Rectal smooth muscle tissue (tissue), 1 donor: ENCODE measurements around the gene SMIM13.
"Not testable (repeated sequence)": the region's sequence is repeated elsewhere in the genome, so short reads cannot be mapped to it uniquely, and the experiment has no call there.

ENCODE experiments used
- H3K27ac ChIP-seq: one replicate; pipeline ENCODE4 v1.7.0; 2013; ENCODE audit warnings: low read depth, low read length, inconsistent platforms
- H3K27me3 ChIP-seq: one replicate; pipeline ENCODE4 v1.7.0; 2013; ENCODE audit warnings: low read length; ENCODE audit not compliant: control insufficient read depth, insufficient read depth
- H3K36me3 ChIP-seq: one replicate; pipeline ENCODE4 v1.7.0; 2013; ENCODE audit warnings: low read length; ENCODE audit not compliant: control insufficient read depth, insufficient read depth
- H3K4me1 ChIP-seq: one replicate; pipeline ENCODE4 v1.7.0; 2013; ENCODE audit warnings: low read length; ENCODE audit not compliant: control insufficient read depth, insufficient read depth
- H3K4me3 ChIP-seq: one replicate; pipeline ENCODE4 v1.7.0; 2013; ENCODE audit warnings: low read length
- H3K9ac ChIP-seq: one replicate; pipeline ENCODE4 v1.7.0; 2013; ENCODE audit warnings: low read length

The SMIM13 gene

DNA sequence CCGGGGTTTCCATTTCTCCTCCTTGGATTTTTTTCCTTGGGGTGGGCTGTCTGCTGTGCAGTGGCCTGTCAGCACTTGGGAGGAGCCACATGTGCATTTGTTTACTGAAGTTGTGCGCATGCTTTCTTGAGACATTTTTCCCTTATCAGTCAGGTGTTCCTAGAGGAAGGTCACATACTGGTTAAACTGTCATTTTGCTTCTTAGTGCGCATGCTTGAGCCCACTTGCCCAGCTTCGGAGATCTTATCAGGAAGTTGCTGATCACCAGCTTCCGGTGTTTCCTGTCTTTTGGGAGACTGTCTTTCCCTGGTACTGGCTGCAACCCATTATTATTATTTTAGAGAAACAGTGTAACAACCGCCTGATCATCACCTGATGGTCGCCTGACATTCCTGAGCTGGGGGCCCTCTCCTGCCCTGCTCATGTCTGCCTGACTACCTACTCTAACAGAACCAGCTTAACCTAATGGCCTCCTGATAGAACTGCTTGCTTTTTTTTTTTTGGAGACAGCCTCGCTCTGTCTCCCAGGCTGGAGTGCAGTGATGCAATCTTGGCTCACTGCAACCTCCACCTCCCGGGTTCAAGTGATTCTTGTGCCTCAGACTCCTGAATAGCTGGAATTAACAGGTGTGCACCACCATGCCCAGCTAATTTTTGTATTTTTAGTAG is 18.3 kb downstream of the SMIM13 start:
- Histone ChIP-seq H3K27me3 (no peaks in the 10 kb centered on the region), H3K4me3 (no peak overlapping the region), H3K36me3 (no peaks in the 10 kb centered on the region), H3K4me1 (no peaks in the 10 kb centered on the region), H3K27ac (no peak overlapping the region), H3K9ac (no peak overlapping the region)

DNA sequence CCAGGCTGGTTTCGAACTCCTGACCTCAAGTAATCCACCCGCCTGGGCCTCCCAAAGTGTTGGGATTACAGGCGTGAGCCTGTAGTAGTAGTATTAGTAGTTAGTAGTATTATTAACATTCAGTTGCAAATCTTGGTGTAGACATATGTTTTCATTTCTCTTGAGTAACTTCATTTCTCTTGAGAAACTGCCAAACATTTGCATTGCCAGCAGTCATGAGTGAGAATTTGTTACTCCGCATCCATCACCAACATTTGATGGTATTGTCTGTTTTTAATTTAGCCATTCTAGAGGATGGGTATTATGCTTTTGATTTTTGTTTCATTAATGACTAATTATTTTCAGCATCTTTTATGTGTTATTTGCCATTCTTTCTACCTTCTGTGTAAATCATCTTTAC is 19.4 kb downstream of the SMIM13 start:
- Histone ChIP-seq H3K4me3 (no peak overlapping the region), H3K27ac (no peak overlapping the region), H3K36me3 (no peaks in the 10 kb centered on the region), H3K27me3 (no peaks in the 10 kb centered on the region), H3K4me1 (no peaks in the 10 kb centered on the region), H3K9ac (no peak overlapping the region)

- H3K4me3 ChIP-seq, H3K27ac ChIP-seq, H3K4me1 ChIP-seq, H3K36me3 ChIP-seq, H3K9ac ChIP-seq, H3K27me3 ChIP-seq: not testable (repeated sequence)
These were observed 22.3 kb downstream of the SMIM13 start for GRCh38 chr6:11115808-11116536.

GRCh38 chr6:11120271-11121005 is 26.8 kb downstream of the SMIM13 start:
- Histone ChIP-seq H3K27ac (no peak overlapping the region), H3K36me3 (no peaks in the 10 kb centered on the region), H3K27me3 (no peaks in the 10 kb centered on the region), H3K4me1 (no peaks in the 10 kb centered on the region), H3K4me3 (no peak overlapping the region), H3K9ac (no peak overlapping the region)

GRCh38 chr6:11121851-11122250 is 28.2 kb downstream of the SMIM13 start:
- no peaks in the 10 kb centered on the region for H3K4me1 ChIP-seq
- H3K27ac ChIP-seq: no peak overlapping the region

GRCh38 chr6:11122380-11122779 is 28.7 kb downstream of the SMIM13 start:
- Histone ChIP-seq H3K27me3 (no peaks in the 10 kb centered on the region), H3K4me3 (no peak overlapping the region), H3K9ac (no peak overlapping the region), H3K36me3 (no peaks in the 10 kb centered on the region), H3K27ac (no peak overlapping the region), H3K4me1 (no peaks in the 10 kb centered on the region)

More at GRCh38 chr6:11121851-11122250, 28.2 kb downstream of the SMIM13 start:
- no peak overlapping the region for H3K4me3 ChIP-seq
- no peaks in the 10 kb centered on the region for H3K27me3 ChIP-seq
- H3K9ac ChIP-seq: no peak overlapping the region
- H3K36me3 ChIP-seq: no peaks in the 10 kb centered on the region

DNA sequence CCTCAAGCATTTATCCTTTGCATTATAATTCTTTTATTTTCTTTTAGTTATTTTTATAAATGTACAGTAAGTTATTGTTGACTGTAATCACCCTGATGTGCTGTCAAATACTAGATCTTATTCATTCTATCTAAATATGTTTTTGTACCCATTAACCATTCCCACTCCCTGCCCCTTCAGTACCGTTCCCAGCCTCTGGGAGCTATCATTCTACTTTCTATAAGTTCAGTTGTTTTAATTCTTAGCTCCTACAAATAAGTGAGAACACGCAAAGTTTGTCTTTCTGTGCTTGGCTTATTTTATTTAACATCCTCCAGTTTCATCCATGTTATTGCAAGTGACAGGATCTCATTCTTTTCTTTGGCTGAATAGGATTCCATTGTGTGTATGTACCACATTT is 30.3 kb downstream of the SMIM13 start:
- H3K27me3 ChIP-seq: no peaks in the 10 kb centered on the region
- H3K4me1 ChIP-seq: no peaks in the 10 kb centered on the region
- no peak overlapping the region for H3K4me3 ChIP-seq
- no peaks in the 10 kb centered on the region for H3K36me3 ChIP-seq
- H3K27ac ChIP-seq: no peak overlapping the region
- H3K9ac ChIP-seq: no peak overlapping the region

DNA sequence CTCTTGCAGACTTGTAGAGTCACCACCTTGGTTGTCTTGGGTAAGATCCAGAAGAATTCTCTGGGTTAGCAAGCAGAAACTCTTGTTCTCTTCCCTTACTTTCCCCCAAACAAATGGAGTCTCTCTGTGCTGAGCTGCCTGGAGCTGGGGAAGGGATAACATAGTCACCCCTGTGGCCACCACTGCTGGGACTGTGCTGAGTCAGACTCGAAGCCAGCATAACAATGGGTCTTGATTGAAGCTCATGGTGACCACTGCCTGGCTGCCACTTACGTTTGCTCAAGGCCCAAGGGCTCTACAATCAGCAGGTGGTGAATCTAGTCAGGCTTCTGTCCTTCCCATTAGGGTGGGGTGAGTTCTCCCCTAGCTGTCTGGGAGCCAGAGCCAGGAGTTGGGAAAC is 33.2 kb downstream of the SMIM13 start:
- H3K36me3 ChIP-seq: no peaks in the 10 kb centered on the region
- H3K27ac ChIP-seq: no peak overlapping the region
- no peaks in the 10 kb centered on the region for H3K27me3 ChIP-seq
- H3K4me3 ChIP-seq: no peak overlapping the region
- H3K9ac ChIP-seq: no peak overlapping the region
- no peaks in the 10 kb centered on the region for H3K4me1 ChIP-seq

DNA sequence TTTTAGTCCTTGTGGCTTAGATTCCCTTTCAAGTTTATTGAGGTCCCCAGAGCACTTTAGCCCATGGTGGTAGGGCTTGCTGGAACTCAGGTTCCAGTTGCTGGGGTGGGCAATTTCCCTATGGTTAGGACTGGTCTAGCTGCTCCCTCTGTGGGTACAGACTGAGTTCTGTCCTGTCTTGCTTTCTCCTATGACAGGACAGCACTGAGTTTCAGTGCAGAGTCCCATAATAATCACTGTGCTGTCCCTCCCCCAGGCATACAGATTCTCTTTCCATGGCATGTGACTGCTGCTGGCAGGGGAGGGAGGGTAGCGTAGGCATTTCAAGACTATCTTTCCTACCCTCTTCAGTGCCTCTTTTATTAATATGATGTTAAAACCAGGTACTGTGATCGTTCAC is 35.0 kb downstream of the SMIM13 start:
- H3K9ac ChIP-seq: no peak overlapping the region
- no peak overlapping the region for H3K27ac ChIP-seq
- H3K27me3 ChIP-seq: no peaks in the 10 kb centered on the region
- no peaks in the 10 kb centered on the region for H3K36me3 ChIP-seq
- no peak overlapping the region for H3K4me3 ChIP-seq
- no peaks in the 10 kb centered on the region for H3K4me1 ChIP-seq

DNA sequence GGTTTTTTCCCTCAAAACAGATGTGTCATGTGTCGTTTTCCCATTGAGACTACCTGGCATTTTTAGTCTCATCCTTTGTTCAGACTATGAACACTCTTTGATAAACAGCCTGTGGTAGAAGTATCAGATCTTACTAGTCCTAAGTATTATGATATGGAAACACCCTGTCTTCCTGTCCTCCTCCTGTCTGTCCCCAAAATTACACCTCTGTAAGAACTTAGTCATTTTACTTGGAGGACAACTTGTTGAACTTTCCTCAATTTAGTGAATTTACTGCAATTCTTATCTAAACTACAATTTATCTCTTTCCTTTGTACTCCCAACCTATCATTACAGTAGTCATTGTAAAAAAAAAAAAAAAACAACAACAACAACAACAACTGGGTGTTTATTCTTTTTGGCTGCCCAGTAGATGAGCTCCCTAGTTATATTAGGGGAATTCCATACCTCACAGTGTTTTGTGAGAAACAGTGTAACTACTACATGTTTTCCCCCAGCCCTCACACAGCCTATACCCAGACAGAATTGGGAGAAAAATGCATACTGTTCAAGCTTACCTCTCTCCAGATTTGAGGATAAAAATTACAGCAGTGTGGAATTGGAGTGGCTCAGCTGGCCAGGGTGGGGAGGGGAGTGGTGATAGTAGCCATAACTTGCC is 36.4 kb downstream of the SMIM13 start:
- H3K4me3 ChIP-seq: no peak overlapping the region
- H3K4me1 ChIP-seq: no peaks in the 10 kb centered on the region
- no peak overlapping the region for H3K9ac ChIP-seq
- no peak overlapping the region for H3K27ac ChIP-seq
- H3K27me3 ChIP-seq: no peaks in the 10 kb centered on the region
- H3K36me3 ChIP-seq: no peaks in the 10 kb centered on the region

DNA sequence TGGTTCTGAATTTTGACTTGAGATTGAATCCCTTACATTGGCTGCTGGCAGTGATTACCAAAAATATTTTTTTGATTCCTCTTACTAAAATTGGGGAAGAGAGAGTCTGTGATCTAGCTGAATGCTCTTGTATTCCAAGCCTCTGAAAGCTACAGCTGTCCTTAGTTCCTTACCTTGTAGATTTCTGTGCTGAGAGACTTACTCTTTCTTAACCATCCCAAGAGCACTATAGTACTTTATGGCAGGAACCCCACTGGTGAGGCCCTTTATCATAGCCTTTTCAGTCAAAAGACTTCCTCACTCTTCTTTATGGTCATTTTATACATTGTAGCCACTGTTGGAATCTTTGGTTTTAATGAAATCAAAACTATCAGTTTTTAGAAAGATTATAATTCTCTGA is 37.0 kb downstream of the SMIM13 start:
- H3K27me3 ChIP-seq: no peaks in the 10 kb centered on the region
- no peak overlapping the region for H3K9ac ChIP-seq

DNA sequence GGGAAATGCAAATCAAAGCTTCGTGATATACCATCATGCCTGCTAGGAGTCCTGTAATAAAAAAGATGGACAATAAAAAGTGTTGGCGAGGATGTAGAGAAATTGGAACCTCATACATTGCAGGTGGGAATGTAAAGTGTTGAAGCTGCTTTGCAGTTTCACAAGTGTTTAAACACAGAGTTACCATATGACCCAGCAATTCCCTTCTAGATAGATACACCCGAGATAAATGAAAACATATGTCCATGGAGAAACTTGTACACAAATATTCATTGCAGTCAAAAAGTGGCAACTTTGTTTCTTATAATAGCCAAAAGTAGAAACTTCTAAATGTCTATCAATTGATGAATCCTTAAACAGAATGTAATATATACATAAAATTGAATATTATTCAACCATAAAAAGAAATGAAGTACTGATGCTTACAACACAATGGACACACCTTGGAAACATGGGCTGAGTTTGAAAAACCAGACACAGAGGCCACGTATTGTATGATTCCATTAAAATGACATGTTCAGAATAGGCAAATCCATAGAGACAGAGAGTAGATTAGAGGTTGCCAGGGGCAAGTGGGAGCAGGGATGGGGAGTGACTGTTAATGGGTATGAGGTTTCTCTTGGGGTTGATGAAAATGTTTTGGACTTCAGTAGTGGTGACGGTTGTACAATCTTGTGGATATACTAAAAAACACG is 38.7 kb downstream of the SMIM13 start:
- H3K36me3 ChIP-seq: no peaks in the 10 kb centered on the region
- no peak overlapping the region for H3K9ac ChIP-seq
- H3K27me3 ChIP-seq: no peaks in the 10 kb centered on the region
- H3K4me3 ChIP-seq: no peak overlapping the region
- H3K4me1 ChIP-seq: no peaks in the 10 kb centered on the region
- H3K27ac ChIP-seq: no peak overlapping the region

More for the DNA sequence above, 37.0 kb downstream of the SMIM13 start:
- Histone ChIP-seq H3K4me3 (no peak overlapping the region), H3K4me1 (no peaks in the 10 kb centered on the region), H3K27ac (no peak overlapping the region), H3K36me3 (no peaks in the 10 kb centered on the region)
